ENCODE measurements around the gene SYNDIG1. TPM values are rescaled to one million over a fixed set of nuclear protein-coding genes. Genes with fewer than 3 reads are reported as not detected.

SYNDIG1 gene
- total and polyA plus RNA-seq, 2 of the 4 experiments (the other 2 are of a cell fraction), result not detected

DNA sequence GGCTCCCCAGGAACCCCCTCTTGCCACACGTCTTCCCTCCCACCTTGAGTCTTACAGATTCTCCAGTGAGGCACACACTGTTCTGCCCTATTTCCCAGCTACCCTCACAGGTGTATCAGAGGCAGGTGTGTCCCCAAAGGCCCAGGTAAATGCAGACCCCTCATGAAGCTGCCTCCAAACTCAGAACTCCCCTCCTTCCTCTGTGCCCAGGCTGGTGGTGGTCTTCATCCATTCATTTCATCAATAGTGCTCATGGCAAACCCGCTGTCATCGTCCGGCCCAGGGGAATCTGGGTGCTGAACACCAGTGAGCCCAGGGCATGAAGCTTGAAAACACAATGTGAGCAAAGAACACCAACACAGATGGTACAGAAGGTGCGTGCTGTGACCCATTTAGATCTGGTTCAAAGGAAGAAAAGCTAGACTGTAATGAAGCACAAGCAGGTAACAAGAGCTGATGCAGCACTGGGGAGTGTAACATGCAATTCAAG is 213.1 kb downstream of the SYNDIG1 start:
- no peak overlapping the region for H2BK20ac ChIP-seq (ENCODE audit: low read depth, low read length)
- no peak overlapping the region for H3K23ac ChIP-seq (ENCODE audit: low read depth, low read length)
- H3K4me2 ChIP-seq (ENCODE audit: low read depth, low read length), result no peak overlapping the region
- no peak for DNase-seq
- H3K4me3 ChIP-seq (ENCODE audit: insufficient read depth, low read depth, low read length), result no peak overlapping the region
- CTCF ChIA-PET, result no interaction called here
- no peak overlapping the region for H3K56ac ChIP-seq (ENCODE audit: extremely low read depth, insufficient read depth, low read length)
- H3K4ac ChIP-seq (ENCODE audit: low read depth, low read length), result no peak overlapping the region
- H3K4me1 ChIP-seq (ENCODE audit: control insufficient read depth, insufficient read depth, low read length), result no peaks in the 10 kb centered on the region; the same call in 1 of the 2 replicates
- no peak overlapping the region for H2BK15ac ChIP-seq (ENCODE audit: low read depth, low read length)
- TF ChIP-seq, protein P1, sequence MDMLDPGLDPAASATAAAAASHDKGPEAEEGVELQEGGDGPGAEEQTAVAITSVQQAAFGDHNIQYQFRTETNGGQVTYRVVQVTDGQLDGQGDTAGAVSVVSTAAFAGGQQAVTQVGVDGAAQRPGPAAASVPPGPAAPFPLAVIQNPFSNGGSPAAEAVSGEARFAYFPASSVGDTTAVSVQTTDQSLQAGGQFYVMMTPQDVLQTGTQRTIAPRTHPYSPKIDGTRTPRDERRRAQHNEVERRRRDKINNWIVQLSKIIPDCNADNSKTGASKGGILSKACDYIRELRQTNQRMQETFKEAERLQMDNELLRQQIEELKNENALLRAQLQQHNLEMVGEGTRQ (IDR thresholded peaks at IDR 0.05; ENCODE audit: low read depth, low read length), result no peak
- TF ChIP-seq POLR2A (IDR thresholded peaks at IDR 0.05; ENCODE audit: low read depth, low read length) (no peak), RFX5 (IDR thresholded peaks at IDR 0.05; ENCODE audit: low read depth, low read length) (no peak), NFE2L2 (IDR thresholded peaks at IDR 0.05; ENCODE audit: low read depth, low read length) (no peak), CEBPB (IDR thresholded peaks at IDR 0.05; ENCODE audit: low read depth, low read length) (no peak), BHLHE40 (IDR thresholded peaks at IDR 0.05; ENCODE audit: low read depth, low read length) (no peak), MAFK (IDR thresholded peaks at IDR 0.05; ENCODE audit: low read depth, low read length) (no peak), MAZ (IDR thresholded peaks at IDR 0.05; ENCODE audit: borderline replicate concordance, low read depth, low read length) (no peak), RCOR1 (IDR thresholded peaks at IDR 0.05; ENCODE audit: insufficient replicate concordance, low read length) (no peak), RAD21 (IDR thresholded peaks at IDR 0.05; ENCODE audit: low read length) (no peak)
- TF ChIP-seq, protein P2, sequence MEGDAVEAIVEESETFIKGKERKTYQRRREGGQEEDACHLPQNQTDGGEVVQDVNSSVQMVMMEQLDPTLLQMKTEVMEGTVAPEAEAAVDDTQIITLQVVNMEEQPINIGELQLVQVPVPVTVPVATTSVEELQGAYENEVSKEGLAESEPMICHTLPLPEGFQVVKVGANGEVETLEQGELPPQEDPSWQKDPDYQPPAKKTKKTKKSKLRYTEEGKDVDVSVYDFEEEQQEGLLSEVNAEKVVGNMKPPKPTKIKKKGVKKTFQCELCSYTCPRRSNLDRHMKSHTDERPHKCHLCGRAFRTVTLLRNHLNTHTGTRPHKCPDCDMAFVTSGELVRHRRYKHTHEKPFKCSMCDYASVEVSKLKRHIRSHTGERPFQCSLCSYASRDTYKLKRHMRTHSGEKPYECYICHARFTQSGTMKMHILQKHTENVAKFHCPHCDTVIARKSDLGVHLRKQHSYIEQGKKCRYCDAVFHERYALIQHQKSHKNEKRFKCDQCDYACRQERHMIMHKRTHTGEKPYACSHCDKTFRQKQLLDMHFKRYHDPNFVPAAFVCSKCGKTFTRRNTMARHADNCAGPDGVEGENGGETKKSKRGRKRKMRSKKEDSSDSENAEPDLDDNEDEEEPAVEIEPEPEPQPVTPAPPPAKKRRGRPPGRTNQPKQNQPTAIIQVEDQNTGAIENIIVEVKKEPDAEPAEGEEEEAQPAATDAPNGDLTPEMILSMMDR (conservative IDR thresholded peaks at IDR 0.05; ENCODE audit: low read depth, low read length), result no peak
- H4K8ac ChIP-seq (ENCODE audit: low read depth in 2 of 2, low read length in 2 of 2), result no peak overlapping the region
- no peak overlapping the region for H3K18ac ChIP-seq (ENCODE audit: low read depth, low read length)
- H3K36me3 ChIP-seq (ENCODE audit: control insufficient read depth, insufficient read depth, low read length), result no peaks in the 10 kb centered on the region
- in situ Hi-C loops (cut with MboI; ENCODE audit: low sequenced_read_pairs) (no loop called here), dilution Hi-C loops (cut with HindIII; ENCODE audit: low sequenced_read_pairs, unreplicated experiment) (no loop called here), intact Hi-C loops (cut with micrococcal nuclease) (no loop called here)
- no peak overlapping the region for H4K91ac ChIP-seq (ENCODE audit: insufficient read depth, low read depth, low read length)
- H2AK5ac ChIP-seq (ENCODE audit: low read depth, low read length), result no peak overlapping the region
- WGBS, 2 experiments (ENCODE audit: extremely low coverage in 2 of 2, insufficient read length in 1 of 2), result no CpG with 5 or more reads among the region's 5 CpGs
- H3K9ac ChIP-seq (ENCODE audit: low read depth, low read length), result no peak overlapping the region
- H3K9me1 ChIP-seq (ENCODE audit: insufficient read depth, low read length), result no peaks in the 10 kb centered on the region
- peak overlapping the region; percentile 24 for H2AFZ ChIP-seq (replicated peaks; ENCODE audit: low read length, poor library complexity)
- H3K79me1 ChIP-seq (ENCODE audit: low read depth in 1 of 2, low read length in 2 of 2), result no peaks in the 10 kb centered on the region
- no peak overlapping the region for H3K14ac ChIP-seq (replicated peaks; ENCODE audit: low read depth, low read length)
- H2BK120ac ChIP-seq (ENCODE audit: low read depth, low read length), result no peak overlapping the region
- H2AK9ac ChIP-seq (replicated peaks; ENCODE audit: low read depth, low read length, poor library complexity), result no peak overlapping the region
- H4K5ac ChIP-seq (ENCODE audit: low read depth, low read length), result no peak overlapping the region
- ATAC-seq (ENCODE audit: low read depth), result no peak
- BruUV-seq (replicated peaks), result no TSS peak
- POLR2A ChIA-PET (ENCODE audit: unreplicated experiment), result no interaction called here
- no peak overlapping the region for H2BK5ac ChIP-seq (ENCODE audit: low read depth, low read length, poor library complexity, severe bottlenecking)
- peaks cover 12% of the 10 kb centered on the region for H3K27me3 ChIP-seq (ENCODE audit: control insufficient read depth, insufficient read depth, low read length)
- H4K20me1 ChIP-seq (ENCODE audit: insufficient read depth, low read length), result no peaks in the 10 kb centered on the region
- H3K27ac ChIP-seq (ENCODE audit: insufficient read depth, low read length), result no peak overlapping the region
- no peaks in the 10 kb centered on the region for H3K9me3 ChIP-seq (ENCODE audit: control insufficient read depth, insufficient read depth, low read length)

Measured in IMR-90 (cell line).